ENCODE measurements around the gene GNAL.

GNAL gene

DNA sequence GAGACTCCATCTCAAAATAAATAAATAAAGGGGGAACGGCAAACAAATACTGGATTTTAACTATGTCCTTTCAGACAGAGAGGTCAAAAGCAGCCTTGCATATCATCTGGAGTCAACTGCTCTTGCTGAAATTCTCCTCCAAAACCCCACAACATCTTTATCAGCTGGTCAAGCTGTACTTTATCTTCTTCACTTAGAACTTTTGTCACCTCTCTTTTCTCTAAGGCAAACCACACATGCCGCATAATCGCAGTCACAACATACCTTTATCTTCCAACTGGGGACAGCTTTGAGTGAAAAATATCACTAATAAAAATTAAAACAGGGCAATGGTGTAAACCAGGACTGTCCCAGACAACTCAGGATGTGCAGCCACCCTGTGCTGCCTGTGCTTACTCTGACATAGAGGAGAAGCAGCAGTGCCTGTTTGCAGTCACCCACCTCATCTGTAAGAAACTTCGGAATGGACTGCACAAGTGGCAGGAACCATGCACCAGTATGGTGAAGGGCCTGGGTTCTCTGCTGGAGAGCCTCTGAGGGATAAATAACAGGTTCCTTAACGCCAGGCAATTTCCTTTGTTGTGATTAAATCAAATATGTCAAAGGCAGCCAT, 212.9 kb downstream of the GNAL start:
- no peak overlapping the region for H3K4me3 ChIP-seq (IDR thresholded peaks at IDR 0.05; ENCODE audit: insufficient read depth, low read depth, low read length)
- no peaks in the 10 kb centered on the region for H3K79me2 ChIP-seq (ENCODE audit: insufficient read depth, low read depth)
- H3K4me2 ChIP-seq, result no peak overlapping the region
- no peaks in the 10 kb centered on the region for H3K4me1 ChIP-seq (ENCODE audit: low read depth, poor library complexity, severe bottlenecking)
- no peak overlapping the region for H3K9ac ChIP-seq
- no peaks in the 10 kb centered on the region for H4K20me1 ChIP-seq (ENCODE audit: insufficient read depth)
- H3K27me3 ChIP-seq (ENCODE audit: insufficient read depth, low read depth), result no peaks in the 10 kb centered on the region
- H2AFZ ChIP-seq (ENCODE audit: low read depth), result no peak overlapping the region
- no peak overlapping the region for H3K27ac ChIP-seq
- H3K36me3 ChIP-seq (ENCODE audit: insufficient read depth), result no peaks in the 10 kb centered on the region
- no peak for TF ChIP-seq CTCF (conservative IDR thresholded peaks at IDR 0.05; ENCODE audit: low read depth, low read length)

- H3K9ac ChIP-seq, result no peak overlapping the region
Observed at GRCh38 chr18:11902522-11903292, 213.6 kb downstream of the GNAL start.

GRCh38 chr18:11905613-11906012, 216.5 kb downstream of the GNAL start:
- Histone ChIP-seq H3K27ac (no peak overlapping the region), H3K79me2 (ENCODE audit: insufficient read depth, low read depth) (no peaks in the 10 kb centered on the region), H3K9ac (no peak overlapping the region), H3K27me3 (ENCODE audit: insufficient read depth, low read depth) (no peaks in the 10 kb centered on the region), H2AFZ (ENCODE audit: low read depth) (no peak overlapping the region), H3K4me2 (no peak overlapping the region), H3K4me3 (IDR thresholded peaks at IDR 0.05; ENCODE audit: insufficient read depth, low read depth, low read length) (no peak overlapping the region), H3K36me3 (ENCODE audit: insufficient read depth) (no peaks in the 10 kb centered on the region), H4K20me1 (ENCODE audit: insufficient read depth) (no peaks in the 10 kb centered on the region), H3K4me1 (ENCODE audit: low read depth, poor library complexity, severe bottlenecking) (peaks cover 7% of the 10 kb centered on the region)
- TF ChIP-seq CTCF (conservative IDR thresholded peaks at IDR 0.05; ENCODE audit: low read depth, low read length), result no peak

More at GRCh38 chr18:11902522-11903292, 213.6 kb downstream of the GNAL start:
- H2AFZ ChIP-seq (ENCODE audit: low read depth), result no peak overlapping the region
- no peak for TF ChIP-seq CTCF (conservative IDR thresholded peaks at IDR 0.05; ENCODE audit: low read depth, low read length)
- H3K79me2 ChIP-seq (ENCODE audit: insufficient read depth, low read depth), result no peaks in the 10 kb centered on the region
- H3K4me2 ChIP-seq, result no peak overlapping the region
- no peak overlapping the region for H3K27ac ChIP-seq
- no peaks in the 10 kb centered on the region for H4K20me1 ChIP-seq (ENCODE audit: insufficient read depth)
- no peaks in the 10 kb centered on the region for H3K27me3 ChIP-seq (ENCODE audit: insufficient read depth, low read depth)
- no peaks in the 10 kb centered on the region for H3K4me1 ChIP-seq (ENCODE audit: low read depth, poor library complexity, severe bottlenecking)
- no peak overlapping the region for H3K4me3 ChIP-seq (IDR thresholded peaks at IDR 0.05; ENCODE audit: insufficient read depth, low read depth, low read length)
- H3K36me3 ChIP-seq (ENCODE audit: insufficient read depth), result no peaks in the 10 kb centered on the region

DNA sequence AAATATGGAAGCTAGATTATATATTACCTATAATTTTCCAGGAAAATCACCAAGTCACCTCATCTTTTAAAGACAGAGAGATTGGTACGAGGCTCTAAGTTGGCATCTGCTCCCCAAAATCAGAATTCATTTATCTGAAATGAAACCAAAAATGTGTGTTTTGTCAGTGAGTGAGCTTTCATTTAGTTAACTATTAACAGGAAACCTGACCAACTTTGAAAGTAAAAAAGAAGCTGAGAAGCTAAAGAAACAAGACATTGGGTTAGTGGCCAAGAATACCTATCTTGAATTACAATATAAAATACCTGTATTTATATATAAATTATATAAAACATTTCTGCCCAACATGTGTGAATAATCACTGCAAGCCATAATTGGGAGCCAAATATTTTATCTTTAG, 217.1 kb downstream of the GNAL start:
- no peak overlapping the region for H3K27ac ChIP-seq
- no peaks in the 10 kb centered on the region for H3K36me3 ChIP-seq (ENCODE audit: insufficient read depth)
- no peak for TF ChIP-seq CTCF (conservative IDR thresholded peaks at IDR 0.05; ENCODE audit: low read depth, low read length)
- H4K20me1 ChIP-seq (ENCODE audit: insufficient read depth), result no peaks in the 10 kb centered on the region
- H2AFZ ChIP-seq (ENCODE audit: low read depth), result no peak overlapping the region
- no peak overlapping the region for H3K9ac ChIP-seq
- no peaks in the 10 kb centered on the region for H3K79me2 ChIP-seq (ENCODE audit: insufficient read depth, low read depth)
- H3K4me1 ChIP-seq (ENCODE audit: low read depth, poor library complexity, severe bottlenecking), result peaks cover 7% of the 10 kb centered on the region
- no peak overlapping the region for H3K4me3 ChIP-seq (IDR thresholded peaks at IDR 0.05; ENCODE audit: insufficient read depth, low read depth, low read length)
- no peaks in the 10 kb centered on the region for H3K27me3 ChIP-seq (ENCODE audit: insufficient read depth, low read depth)
- H3K4me2 ChIP-seq, result no peak overlapping the region
